HG03064 (cell line): ENCODE results near the gene NPB.

Source experiments
- ATAC-seq: cut with Tn5 transposase; IDR thresholded peaks from one replicate; pipeline ENCODE4 v1.9.1; 2021; ENCODE audit warnings: low read depth; ENCODE audit not compliant: unreplicated experiment

Gene NPB

GRCh38 chr17:81934850-81935708 is 33.0 kb downstream of the NPB start:
- ATAC-seq = no peak

- no peak for ATAC-seq
Measured at GRCh38 chr17:81935709-81936084, 33.7 kb downstream of the NPB start.

GRCh38 chr17:81939218-81939617 is 37.2 kb downstream of the NPB start:
- no peak for ATAC-seq

GRCh38 chr17:81939881-81940385 is 37.9 kb downstream of the NPB start:
- no peak for ATAC-seq

GRCh38 chr17:81940538-81941483 is 38.8 kb downstream of the NPB start:
- ATAC-seq = no peak

- no peak for ATAC-seq
Measured at GRCh38 chr17:81941484-81942166, 39.6 kb downstream of the NPB start.

GRCh38 chr17:81942167-81942553 is 40.1 kb downstream of the NPB start:
- no peak for ATAC-seq

- ATAC-seq = no peak
Measured at GRCh38 chr17:81944858-81945257, 42.8 kb downstream of the NPB start.

- no peak for ATAC-seq
Measured at GRCh38 chr17:81947189-81947588, 45.2 kb downstream of the NPB start, which contains the start of gene MYADML2. Gene MYADML2 (minus strand): TSS chr17:81947233. CDS start chr17:81941741, 5,492 bp downstream.

- ATAC-seq = no peak
Measured at GRCh38 chr17:81948635-81949378, 46.8 kb downstream of the NPB start.

- ATAC-seq = no peak
Measured at GRCh38 chr17:81950501-81950900, 48.5 kb downstream of the NPB start.

GRCh38 chr17:81951785-81952684 is 50.0 kb downstream of the NPB start:
- ATAC-seq = no peak
